Measurements from ENCODE around the gene TARS3.

DNA sequence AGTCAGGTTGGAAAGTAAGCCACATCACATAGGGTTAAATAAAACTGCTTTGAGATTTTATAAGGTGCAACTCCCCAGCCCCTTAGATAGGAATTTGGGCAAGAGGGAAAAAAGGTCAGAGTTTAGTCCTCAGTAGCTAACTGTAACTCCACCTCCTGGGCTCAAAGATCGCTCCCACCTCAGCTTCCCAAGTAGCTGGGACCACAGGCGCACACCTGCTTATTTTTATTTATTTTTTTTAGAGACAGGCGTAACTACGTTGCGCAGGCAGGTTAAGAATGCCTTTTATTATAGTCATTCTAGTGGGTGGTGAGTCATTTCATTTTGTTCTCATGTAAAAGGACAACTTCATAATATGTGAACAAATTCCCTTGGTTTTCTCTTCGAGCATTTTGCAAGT lies 86.8 kb downstream of the TARS3 start:
- TF ChIP-seq, protein P1, sequence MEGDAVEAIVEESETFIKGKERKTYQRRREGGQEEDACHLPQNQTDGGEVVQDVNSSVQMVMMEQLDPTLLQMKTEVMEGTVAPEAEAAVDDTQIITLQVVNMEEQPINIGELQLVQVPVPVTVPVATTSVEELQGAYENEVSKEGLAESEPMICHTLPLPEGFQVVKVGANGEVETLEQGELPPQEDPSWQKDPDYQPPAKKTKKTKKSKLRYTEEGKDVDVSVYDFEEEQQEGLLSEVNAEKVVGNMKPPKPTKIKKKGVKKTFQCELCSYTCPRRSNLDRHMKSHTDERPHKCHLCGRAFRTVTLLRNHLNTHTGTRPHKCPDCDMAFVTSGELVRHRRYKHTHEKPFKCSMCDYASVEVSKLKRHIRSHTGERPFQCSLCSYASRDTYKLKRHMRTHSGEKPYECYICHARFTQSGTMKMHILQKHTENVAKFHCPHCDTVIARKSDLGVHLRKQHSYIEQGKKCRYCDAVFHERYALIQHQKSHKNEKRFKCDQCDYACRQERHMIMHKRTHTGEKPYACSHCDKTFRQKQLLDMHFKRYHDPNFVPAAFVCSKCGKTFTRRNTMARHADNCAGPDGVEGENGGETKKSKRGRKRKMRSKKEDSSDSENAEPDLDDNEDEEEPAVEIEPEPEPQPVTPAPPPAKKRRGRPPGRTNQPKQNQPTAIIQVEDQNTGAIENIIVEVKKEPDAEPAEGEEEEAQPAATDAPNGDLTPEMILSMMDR (IDR thresholded peaks at IDR 0.05): no peak
- no peak for TF ChIP-seq ZFX (IDR thresholded peaks at IDR 0.05; ENCODE audit: borderline replicate concordance)

All from 22Rv1 (cell line).